ENCODE results near the gene CD8A.
A peak's percentile ranks its signal among the peaks of the same experiment; 100 is the strongest.
"Not testable (repeated sequence)": the region's sequence is repeated elsewhere in the genome, so short reads cannot be mapped to it uniquely, and the experiment has no call there.

The CD8A gene

DNA sequence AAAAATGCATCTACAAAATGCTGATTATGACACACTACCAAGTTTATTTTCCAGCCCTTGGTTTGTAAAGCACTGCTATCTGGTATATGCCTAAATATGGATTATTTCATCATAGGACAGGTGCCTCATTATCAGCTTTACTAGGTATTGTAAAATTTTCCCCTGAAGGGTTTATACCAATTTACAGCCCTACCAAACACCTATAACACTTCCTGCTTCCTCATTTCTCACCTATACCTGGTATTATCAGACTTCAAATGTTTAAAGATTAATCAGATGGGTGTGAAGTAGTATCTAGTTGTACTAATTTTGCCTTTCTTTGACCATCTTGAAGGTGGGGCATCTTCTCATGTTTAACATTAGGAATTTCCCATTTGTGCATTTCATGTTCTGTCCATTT, 43.8 kb downstream of the CD8A start:
- peaks cover 16% of the 10 kb centered on the region; the same call in 1 of the 2 replicates for H3K9me3 ChIP-seq (ENCODE audit: low read depth, low read length)
- H3K9ac ChIP-seq (ENCODE audit: insufficient read length), result no peak overlapping the region
- TF ChIP-seq FOXP2 (optimal IDR thresholded peaks at IDR 0.05; ENCODE audit: control extremely low read depth, extremely low read length, insufficient read depth) (no peak), EZH2 (IDR thresholded peaks at IDR 0.05) (no peak), POLR2AphosphoS5 (IDR thresholded peaks at IDR 0.05; ENCODE audit: borderline replicate concordance, low read depth, low read length) (no peak)
- no peak for DNase-seq (ENCODE audit: low read depth, low spot score)
- H3K27ac ChIP-seq, result peak overlapping the region; percentile 84
- H3K4me3 ChIP-seq, result no peak overlapping the region
- H3K36me3 ChIP-seq (ENCODE audit: insufficient read depth, low read length), result peaks cover 57% of the 10 kb centered on the region

GRCh38 chr2:86744152-86744551, 46.6 kb downstream of the CD8A start:
- no peak overlapping the region for H3K4me3 ChIP-seq
- H3K36me3 ChIP-seq (ENCODE audit: insufficient read depth, low read length), result peaks cover 35% of the 10 kb centered on the region
- no peak for TF ChIP-seq FOXP2 (optimal IDR thresholded peaks at IDR 0.05; ENCODE audit: control extremely low read depth, extremely low read length, insufficient read depth)
- TF ChIP-seq EZH2 (IDR thresholded peaks at IDR 0.05), result no peak
- TF ChIP-seq POLR2AphosphoS5 (IDR thresholded peaks at IDR 0.05; ENCODE audit: borderline replicate concordance, low read depth, low read length), result no peak
- H3K9me3 ChIP-seq (ENCODE audit: low read depth, low read length), result 0 out of 2 replicates have a peak, but pooled peaks cover 6% of the 10 kb centered on the region
- no peak overlapping the region for H3K27ac ChIP-seq
- no peak for DNase-seq (ENCODE audit: low read depth, low spot score)
- H3K9ac ChIP-seq (ENCODE audit: insufficient read length), result no peak overlapping the region

DNA sequence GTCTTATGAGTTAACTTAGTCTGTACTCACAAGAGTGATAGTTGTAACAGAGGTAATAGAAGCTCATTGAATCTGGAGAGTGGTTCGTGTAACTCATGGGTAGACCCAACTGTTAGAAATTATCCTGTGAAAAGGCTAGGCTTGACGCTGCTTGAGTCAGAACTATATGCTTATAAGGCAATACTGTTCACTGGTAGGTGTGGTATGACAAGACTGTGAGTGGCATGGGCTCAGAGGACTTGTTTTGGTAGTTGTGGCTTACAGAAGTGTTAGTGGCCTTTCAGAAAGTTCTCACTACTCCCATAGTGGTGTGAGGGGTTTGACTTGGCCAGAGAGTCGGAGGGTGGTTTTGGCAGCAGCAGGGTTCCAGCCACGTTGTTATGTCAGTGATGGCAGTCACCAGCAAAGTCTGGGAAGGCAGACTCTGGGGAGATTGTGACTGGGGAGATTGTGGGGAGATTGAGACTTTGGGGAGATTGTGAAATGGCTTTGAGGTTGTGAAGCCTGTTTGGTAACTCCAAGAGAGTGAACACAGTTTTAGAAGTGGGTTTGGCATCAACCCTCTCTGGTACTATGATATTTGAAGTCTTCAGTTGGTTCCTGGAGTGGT, 48.7 kb downstream of the CD8A start:
- peaks cover 22% of the 10 kb centered on the region for H3K36me3 ChIP-seq (ENCODE audit: insufficient read depth, low read length)
- H3K4me3 ChIP-seq; DNase-seq (ENCODE audit: low read depth, low spot score); H3K9ac ChIP-seq (ENCODE audit: insufficient read length); H3K9me3 ChIP-seq (ENCODE audit: low read depth, low read length); H3K27ac ChIP-seq: not testable (repeated sequence)

DNA sequence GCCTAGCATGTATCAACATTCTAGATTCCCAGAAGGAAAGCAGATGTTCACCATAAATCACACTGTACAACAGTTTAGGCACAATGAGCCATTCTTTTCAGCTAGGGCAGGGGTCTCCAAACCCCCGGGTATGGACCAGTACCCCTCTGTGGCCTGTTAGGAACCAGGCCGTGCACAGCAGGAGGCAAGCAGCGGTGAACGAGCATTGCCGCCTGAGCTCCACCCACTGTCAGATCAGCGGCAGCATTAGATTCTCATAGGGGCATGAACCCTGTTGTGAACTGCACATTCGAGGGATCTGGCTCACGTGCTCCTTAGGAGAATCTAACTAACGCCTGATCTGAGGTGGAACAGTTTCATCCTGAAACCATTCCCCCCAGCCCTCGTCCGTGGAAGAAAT, 50.8 kb downstream of the CD8A start:
- DNase-seq (ENCODE audit: low read depth, low spot score); H3K9me3 ChIP-seq (ENCODE audit: low read depth, low read length); H3K4me3 ChIP-seq; H3K9ac ChIP-seq (ENCODE audit: insufficient read length); H3K27ac ChIP-seq: not testable (repeated sequence)
- peaks cover 13% of the 10 kb centered on the region for H3K36me3 ChIP-seq (ENCODE audit: insufficient read depth, low read length)

DNA sequence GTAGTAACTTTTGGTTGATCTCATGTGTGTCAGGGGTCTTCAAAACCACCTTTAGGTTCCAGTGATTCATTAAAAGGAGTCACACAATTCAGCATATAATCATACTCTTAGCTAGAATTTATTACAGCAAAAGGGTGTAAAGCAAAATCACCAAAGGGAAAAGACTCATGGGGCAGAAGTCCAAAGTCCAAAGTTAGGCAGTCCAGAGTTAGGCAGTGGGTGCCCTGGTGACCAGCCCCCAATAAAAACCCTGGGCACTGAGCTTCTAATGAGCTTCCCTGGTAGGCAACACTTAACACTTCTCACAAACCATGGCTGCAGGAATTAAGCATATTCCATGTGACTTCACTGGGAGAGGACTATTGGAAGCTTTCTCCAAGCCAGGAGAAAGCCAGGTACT, 51.2 kb downstream of the CD8A start:
- not testable (repeated sequence) for H3K27ac ChIP-seq; H3K4me3 ChIP-seq; DNase-seq (ENCODE audit: low read depth, low spot score); H3K9ac ChIP-seq (ENCODE audit: insufficient read length); H3K9me3 ChIP-seq (ENCODE audit: low read depth, low read length)
- H3K36me3 ChIP-seq (ENCODE audit: insufficient read depth, low read length), result peaks cover 11% of the 10 kb centered on the region

- H3K9ac ChIP-seq (ENCODE audit: insufficient read length); H3K27ac ChIP-seq; DNase-seq (ENCODE audit: low read depth, low spot score); H3K9me3 ChIP-seq (ENCODE audit: low read depth, low read length); H3K4me3 ChIP-seq; H3K36me3 ChIP-seq (ENCODE audit: insufficient read depth, low read length): not testable (repeated sequence)
Measured at GRCh38 chr2:86734896-86735295, 55.8 kb downstream of the CD8A start.
